GM19438 (cell line): ENCODE results near the gene RNF112.
"Not testable (repeated sequence)": the region's sequence is repeated elsewhere in the genome, so short reads cannot be mapped to it uniquely, and the experiment has no call there.

Experiments
- ATAC-seq: cut with Tn5 transposase; IDR thresholded peaks from one replicate; pipeline ENCODE4 v1.9.1; 2021; ENCODE audit warnings: low read depth; ENCODE audit not compliant: unreplicated experiment

Gene RNF112

DNA sequence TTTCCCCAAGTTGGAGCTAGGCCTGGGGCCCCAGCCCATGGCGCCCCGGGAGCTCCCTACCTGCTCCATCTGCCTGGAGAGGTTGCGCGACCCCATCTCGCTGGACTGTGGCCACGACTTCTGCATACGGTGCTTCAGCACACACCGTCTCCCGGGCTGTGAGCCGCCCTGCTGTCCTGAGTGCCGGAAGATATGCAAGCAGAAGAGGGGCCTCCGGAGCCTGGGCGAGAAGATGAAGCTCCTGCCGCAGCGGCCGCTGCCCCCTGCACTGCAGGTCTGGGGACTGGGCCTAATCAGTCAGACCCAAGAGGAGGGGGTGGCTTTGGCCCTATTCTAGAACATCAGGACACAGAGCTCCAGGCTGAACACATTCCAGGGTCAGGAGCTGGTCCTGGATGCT, 1.5 kb downstream of the RNF112 start:
- ATAC-seq: no peak

DNA sequence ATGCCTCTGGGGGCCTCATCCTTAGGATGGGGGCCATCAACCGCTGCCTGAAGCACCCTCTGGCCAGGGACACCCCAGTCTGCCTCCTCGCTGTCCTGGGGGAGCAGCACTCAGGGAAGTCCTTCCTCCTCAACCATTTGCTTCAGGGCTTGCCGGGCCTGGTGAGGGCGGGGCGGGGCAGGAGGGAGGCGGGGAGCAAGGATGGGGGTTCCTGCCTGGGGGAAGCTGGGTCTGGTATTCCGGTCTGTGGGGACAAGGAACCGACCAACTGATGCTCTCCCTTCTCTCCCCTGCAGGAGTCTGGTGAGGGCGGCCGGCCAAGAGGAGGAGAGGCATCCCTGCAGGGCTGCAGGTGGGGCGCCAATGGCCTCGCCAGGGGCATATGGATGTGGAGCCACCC, 2.0 kb downstream of the RNF112 start:
- ATAC-seq: no peak

DNA sequence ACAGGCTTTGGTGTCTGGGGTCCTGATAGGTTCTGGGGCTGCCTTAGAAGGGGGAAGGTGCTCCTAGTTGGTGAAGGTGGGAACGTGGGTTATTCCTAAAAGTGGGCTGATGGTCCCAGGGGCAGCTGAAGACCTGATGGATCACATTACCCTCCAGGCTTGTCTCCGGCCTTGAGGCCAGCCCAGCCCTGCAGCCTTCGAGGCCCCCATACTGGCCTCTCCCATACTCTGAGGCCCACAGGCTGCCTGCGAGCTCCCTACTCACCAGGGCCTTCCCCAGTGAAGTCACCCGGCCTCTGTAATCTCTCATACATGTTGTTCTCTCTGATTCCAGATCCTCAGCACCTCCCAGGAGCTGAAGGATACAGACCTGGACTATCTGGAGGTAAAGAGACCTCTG, 2.7 kb downstream of the RNF112 start:
- ATAC-seq: no peak

DNA sequence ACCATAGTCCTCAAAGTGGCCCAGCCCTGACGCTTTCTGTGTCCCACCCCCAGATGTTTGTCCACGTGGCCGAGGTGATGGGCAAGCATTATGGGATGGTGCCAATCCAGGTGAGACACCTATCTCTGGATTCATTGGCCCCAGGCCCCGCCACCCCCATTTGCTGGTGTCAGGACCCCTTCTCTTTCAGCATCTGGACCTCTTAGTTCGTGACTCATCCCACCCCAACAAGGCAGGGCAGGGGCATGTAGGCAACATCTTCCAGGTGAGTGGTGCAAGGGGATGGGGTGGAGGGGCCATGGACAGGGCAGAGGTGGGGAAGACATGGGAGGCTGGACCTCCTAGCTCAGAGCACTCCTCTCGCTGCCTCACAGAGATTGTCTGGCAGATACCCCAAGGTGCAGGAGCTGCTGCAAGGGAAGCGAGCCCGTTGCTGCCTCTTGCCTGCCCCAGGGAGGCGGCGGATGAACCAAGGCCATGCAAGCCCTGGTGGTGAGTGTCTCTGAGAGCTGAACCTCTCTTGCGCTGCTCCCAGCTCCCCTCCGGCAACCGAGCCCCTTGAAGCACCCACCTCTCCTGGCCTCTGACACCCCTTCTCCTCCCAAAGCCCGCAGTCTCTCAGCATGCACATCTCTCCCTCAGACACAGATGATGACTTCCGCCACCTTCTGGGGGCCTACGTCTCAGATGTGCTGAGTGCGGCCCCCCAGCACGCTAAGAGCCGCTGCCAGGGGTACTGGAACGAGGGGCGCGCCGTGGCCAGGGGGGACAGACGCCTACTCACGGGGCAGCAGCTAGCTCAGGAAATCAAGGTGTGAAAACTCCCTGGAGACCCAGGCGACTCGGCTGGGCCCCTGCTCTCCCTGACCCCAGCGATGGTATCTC, 3.6 kb downstream of the RNF112 start:
- no peak for ATAC-seq

DNA sequence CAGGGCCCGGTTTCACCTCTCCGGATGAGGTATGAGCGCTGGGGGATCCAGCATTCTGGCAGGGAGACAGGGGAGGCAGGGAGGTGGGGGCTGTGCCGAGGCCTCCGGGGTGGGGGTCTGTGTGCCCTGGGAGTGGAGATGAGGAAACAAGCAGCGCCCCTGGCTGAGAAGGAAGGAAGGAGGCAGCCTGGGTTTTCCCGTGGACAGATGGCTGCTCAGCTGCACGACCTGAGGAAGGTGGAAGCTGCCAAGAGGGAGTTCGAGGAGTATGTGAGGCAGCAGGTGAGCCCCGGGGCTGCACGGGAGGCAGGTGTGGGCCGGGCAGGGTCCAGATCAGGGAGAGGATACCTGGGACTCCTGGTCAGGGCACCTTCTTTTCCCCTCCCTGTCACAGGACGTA, 4.3 kb downstream of the RNF112 start:
- no peak for ATAC-seq

DNA sequence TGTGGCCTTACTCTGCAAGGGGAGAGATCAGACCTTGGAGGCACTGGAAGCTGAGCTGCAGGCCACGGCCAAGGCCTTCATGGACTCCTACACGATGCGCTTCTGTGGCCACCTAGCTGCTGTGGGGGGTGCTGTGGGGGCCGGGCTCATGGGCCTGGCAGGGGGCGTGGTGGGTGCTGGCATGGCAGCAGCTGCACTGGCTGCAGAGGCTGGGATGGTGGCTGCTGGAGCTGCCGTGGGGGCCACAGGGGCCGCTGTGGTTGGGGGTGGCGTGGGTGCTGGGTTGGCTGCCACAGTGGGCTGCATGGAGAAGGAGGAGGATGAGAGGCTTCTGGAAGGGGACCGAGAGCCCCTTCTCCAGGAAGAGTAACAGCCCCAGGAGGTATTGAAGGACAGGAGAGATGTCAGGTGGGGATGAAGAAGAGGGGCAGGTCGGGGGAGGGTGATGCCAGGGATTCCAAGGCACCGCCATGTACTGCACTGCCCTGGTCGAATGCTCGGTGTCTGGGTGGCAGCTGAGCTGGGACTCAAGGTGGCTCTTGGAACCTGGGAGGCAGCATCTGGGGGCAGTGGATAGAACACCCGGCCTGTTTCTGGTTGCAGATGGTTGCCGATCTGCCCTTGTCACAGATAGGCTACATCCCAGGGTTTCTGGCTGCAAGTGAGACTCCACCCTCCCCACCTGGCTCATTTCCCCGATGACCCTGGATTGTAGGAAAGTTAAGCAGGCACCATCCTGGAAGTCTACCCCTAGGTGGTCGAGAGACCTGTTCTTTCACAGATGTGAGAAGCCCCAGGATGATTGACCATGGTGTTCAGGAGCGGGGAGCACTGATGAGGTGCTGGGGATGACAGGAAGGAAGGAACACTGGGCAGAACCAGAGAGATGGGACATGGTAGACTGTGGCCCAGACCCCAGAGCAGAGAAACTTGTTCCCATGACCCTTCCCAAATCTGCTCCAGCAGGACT, 5.1 kb downstream of the RNF112 start:
- no peak for ATAC-seq

DNA sequence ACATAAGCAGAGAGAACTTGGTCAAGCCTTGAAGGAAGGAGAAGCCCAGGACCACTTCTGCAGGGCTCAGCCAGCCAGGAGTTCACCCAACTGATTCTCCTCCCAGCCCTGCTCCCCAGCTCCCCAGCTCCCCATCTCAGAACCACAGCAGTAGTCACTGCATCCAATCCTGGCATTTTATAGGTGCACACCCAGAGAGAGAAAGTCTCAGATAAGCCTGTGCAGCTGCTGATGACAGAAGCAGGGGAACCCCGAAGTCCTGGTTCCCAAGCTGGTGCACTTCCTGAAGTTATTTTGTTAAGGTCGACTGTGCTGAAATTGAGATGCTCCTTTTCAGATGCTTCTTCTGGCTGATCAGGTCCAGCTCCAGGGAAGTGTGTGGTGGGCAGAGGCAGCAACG, 6.6 kb downstream of the RNF112 start:
- no peak for ATAC-seq

DNA sequence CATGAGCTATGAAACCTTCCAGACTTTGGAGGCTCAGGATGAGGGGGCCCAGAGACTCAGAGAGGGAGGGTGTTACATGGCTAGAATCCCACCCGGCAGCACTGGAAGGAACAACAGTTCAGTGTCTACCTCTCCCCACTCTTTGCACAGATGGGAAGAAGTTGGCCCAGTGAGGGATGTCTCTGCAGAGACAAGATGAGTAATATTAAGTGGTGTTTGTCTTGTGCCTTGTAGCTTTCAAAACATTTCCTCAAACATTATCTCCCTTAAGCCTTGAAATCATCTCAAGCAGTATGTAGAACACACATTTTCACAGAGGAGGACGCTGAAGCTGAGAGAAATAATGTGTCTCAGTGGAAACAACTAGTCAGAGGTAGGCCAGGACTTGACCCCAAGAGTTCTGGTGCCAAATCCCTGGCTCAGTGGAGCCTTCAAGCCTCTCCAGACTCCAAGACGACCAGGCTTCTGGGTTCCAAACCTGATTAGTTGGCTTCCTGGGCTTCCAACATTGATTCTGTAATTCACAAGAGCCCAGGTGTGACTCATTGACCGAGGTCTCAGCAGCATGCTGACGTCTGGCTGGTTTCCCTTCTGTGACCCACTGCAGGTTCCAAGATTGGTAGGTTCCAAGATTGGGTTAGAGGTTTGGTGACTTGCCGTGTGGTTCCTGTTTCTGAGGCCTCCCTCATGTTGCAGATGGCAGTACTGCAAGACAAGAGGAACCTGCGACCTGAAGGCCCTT, 7.4 kb downstream of the RNF112 start:
- no peak for ATAC-seq

DNA sequence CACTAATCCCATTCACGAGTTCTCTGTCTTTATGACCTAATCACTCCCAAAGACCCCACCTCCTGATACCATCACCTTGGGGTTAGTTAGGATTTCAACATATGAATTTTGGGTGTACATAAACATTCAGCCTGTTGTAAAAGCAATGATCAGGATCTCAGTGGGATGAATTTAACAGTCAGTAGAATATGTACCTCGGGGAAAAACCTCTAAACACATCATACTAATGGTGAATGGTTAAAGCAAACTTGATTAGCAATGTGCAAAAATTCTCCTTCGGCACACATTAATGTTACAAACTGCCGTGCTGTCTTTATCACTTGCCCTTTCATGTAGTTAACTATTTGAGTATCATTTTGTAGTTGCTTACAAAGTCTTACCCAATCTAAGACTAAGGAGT, 10.2 kb downstream of the RNF112 start:
- no peak for ATAC-seq

DNA sequence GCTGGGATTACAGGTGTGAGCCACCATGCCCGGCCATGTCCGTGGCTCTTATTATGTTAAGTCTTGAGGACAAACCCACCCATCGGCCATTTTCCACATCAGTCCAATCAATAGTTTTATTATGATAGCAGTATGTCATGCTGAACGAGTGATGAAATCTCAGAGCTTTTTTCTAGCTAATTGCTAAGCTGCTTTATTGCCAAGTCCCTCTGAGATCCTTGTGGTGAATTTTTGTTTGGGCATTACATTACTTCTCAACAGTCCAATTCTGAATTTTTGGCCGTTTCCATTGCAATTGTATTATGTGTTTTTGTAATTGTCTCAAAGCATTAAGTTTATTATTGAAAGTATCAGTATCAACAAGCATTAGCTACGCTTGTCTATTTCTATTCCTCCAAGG, 10.9 kb downstream of the RNF112 start:
- ATAC-seq: no peak

DNA sequence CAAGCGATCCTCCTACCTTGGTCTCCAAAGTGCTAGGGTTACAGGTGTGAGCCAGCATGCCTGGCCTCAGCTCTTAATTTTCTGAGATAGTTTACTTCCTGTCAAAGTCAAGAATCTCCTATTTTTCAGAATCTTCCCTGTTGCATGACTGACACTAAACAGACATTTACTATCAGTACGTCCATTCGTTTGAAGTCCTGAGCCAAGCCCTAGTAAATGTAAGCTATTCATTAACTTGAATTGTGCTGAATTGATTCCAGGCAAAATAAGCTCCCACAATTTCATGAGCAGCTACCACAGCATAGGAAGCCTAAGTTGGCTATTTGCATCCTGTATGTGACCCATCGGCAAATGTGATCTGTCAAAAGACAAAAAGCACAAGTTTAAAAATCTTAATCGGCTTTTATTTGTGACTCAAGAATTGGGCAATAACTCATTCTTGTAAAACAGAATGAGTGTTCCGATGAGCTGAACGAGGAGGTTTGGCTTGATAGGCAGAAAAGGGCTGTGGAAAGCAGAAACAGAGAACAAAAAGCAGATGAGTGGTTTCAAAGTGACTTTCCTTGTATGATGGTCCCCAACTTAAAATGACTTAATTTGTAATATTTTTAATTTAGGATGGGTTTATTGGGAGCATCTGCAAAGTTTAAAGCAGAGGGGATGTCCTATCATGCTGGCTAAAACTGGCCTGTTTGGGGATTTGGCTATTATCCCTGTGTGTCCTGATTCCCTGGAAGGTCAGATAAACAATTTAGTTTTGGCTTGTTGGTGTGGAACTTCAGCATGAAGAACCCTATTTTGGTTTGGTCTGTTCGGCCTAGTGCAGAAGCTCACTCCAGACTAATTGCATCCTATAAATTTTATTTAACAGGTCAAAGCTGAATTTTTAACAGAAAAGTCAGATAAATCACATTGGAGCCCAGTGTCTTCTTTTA, 14.2 kb downstream of the RNF112 start:
- no peak for ATAC-seq

DNA sequence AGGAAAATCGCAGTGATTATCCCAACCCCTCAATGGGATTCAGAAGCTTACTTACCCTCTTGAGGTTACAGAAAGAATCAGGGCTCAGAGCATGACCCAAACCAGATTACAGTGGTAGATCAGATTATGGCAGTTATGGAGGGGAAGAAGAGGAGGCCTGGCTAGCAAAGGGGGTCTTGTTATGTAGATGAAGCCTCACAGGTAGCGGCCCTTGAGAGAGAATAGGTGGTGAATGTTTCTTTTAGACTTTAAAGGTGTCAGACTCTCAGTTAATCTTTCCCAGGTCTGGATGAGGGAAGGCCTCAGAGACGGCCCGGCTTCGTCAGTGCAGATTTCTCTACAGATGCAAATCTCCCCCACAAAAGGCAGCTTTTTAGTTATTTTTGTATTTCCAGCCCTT, 15.6 kb downstream of the RNF112 start:
- ATAC-seq: no peak

DNA sequence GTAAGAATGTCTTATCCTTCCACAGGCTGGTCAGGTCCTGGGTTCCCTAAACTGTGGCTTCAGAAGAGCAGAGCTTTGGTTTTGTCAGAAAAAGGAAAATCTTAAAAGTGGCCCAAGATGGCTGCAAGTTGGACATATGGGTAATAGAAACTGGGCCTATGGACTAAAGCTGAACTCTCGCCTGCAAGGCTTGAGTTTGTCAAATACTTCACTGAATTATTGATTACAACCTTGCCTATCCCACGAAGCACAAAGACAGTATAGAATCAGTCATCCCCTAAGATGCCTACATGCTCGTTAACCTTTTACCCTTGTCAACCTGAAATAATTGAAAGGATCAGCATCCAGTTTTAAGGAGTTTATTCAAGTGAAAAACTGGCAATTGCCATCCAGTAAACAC, 20.7 kb downstream of the RNF112 start:
- no peak for ATAC-seq

DNA sequence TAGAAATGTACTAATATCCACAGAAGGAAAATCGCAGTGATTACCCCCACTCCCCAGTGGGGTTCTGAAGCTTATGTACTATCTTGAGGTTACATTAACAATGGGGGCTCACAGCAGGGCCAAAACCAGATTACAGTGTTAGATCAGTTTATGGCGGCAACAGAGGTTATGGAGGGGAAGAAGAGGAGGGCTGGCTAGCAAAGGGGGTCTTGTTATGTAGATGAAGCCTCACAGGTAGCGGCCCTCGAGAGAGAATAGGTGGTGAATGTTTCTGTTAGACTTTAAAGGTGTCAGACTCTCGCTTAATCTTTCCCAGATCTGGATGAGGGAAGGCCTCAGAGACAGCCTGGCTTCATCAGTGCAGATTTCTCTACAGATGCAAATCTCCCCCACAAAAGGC, 22.2 kb downstream of the RNF112 start:
- ATAC-seq: no peak

DNA sequence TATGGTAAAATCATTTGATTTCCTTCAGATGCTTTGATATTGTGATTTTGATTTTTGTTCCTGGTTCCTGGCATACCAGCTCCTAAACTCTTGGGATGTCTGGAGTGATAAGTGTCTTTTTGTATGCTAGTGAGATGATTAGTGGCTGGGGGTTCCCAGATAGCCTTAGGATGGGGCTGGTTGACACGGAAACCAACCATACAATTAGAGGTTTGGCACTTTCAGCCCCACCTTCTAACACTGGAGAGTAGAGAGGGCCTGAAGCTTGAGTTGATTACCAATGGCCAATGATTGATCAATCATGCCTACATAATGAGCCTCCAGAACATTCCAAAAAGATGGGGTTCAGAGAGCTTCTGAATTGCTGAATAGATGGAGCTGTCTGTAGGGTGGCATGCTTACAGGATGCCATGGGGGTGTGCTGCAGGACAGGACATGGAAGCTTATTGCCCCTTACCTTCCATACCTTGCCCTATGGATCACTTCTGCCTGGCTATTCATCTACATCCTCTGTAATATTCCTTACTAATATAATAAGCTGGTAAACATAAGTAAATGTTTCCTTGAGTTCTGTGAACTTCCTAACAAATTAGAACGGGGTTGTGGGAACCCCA, 22.8 kb downstream of the RNF112 start:
- no peak for ATAC-seq

DNA sequence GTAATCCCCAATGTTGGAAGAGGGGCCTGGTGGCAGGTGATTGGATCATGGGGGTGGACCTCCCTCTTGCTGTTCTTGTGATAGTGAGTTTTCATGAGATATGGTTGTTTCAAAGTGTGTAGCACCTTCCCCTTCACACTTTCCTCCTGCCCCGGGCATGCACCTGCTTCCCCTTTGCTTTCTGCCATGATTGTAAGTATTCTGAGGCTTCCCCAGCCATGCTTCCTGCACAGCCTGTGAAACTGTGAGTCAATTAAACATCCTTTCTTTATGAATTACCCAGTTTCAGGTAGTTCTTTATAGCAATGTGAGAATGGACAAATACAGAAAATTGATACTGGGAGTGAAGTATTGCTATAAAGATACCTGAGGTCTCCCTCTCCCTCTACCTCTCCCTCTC, 29.4 kb downstream of the RNF112 start:
- ATAC-seq: no peak

DNA sequence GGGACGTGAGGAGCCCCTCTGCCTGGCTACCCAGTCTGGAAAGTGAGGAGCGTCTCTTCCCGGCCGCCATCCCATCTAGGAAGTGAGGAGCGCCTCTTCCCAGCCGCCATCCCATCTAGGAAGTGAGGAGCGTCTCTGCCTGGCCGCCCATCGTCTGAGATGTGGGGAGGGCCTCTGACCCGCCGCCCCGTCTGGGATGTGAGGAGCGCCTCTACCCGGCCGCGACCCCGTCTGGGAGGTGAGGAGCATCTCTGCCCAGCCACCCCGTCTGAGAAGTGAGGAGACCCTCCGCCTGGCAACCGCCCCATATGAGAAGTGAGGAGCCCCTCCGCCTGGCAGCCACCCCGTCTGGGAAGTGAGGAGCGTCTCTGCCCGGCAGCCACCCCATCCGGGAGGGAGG, 30.3 kb downstream of the RNF112 start:
- ATAC-seq: not testable (repeated sequence)

DNA sequence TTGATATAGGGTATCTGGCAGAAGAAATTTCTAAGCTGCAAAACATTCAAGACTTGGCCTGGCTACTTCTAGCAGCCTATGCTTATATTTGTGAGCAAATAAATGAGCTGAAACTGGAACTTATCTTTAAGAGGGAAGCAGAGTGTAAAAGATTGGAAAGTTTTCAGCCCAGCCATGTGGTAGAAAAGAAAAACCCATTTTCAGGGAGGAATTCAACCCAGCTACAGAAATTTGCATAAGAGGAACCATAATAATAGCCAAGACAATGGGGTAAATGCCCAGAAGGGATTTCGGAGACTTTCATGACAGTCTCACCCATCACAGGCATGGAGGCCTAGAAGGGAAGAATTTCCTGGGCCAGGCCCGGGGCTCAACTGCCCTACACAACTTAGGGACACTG, 31.7 kb downstream of the RNF112 start:
- no peak for ATAC-seq

DNA sequence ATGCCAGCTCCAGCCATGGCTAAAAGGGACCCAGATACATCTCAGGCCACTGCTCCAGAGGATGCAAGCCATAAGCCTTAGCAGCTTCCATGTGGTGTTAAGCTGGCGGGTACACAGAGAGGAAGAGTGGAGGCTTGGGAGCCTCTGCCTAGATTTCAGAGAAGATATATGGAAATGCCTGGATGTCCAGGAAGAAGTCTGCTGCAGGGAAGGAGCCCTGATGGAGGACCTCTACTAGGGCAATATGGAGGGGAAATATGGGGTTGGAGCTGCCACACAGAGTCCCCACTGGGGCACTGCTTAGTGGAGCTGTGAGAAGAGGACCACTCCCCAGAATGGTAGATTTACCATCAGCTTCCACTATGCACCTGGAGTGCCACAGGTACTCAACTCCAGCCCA, 32.1 kb downstream of the RNF112 start:
- no peak for ATAC-seq
